Activated T-helper 9 cell treated with anti-CD3 and anti-CD28 coated beads, Interleukin-2, amount 50 U/mL, for 16 hours (primary cell): ENCODE results near the gene KRTAP4-11.
"Not testable (repeated sequence)": the region's sequence is repeated elsewhere in the genome, so short reads cannot be mapped to it uniquely, and the experiment has no call there.

Experiments used
- DNase-seq: peaks from one replicate; pipeline ENCODE4 v3.0.0-alpha.2; 2020; ENCODE audit warnings: low read depth

KRTAP4-11 gene

GRCh38 chr17:41117846-41118386, at the start of gene KRTAP4-11:
KRTAP4-11 (minus strand) TSS chr17:41118373; CDS start chr17:41118315, 58 bp downstream.
- DNase-seq = not testable (repeated sequence)

GRCh38 chr17:41167561-41167960, 49.4 kb upstream of the KRTAP4-11 start:
- no peak for DNase-seq

GRCh38 chr17:41163828-41164227, 45.7 kb upstream of the KRTAP4-11 start:
- no peak for DNase-seq

- DNase-seq = no peak
These were observed 42.5 kb upstream of the KRTAP4-11 start, which contains the start of gene KRTAP4-4 for GRCh38 chr17:41160648-41161047. KRTAP4-4 (minus strand) TSS chr17:41160748; CDS start chr17:41160691, 57 bp downstream.

GRCh38 chr17:41160190-41160589, 42.0 kb upstream of the KRTAP4-11 start:
- not testable (repeated sequence) for DNase-seq

- DNase-seq = no peak
These were observed 35.7 kb upstream of the KRTAP4-11 start for GRCh38 chr17:41153856-41154255.

GRCh38 chr17:41151525-41151924, 33.4 kb upstream of the KRTAP4-11 start:
- DNase-seq = no peak

GRCh38 chr17:41150026-41150425, 31.9 kb upstream of the KRTAP4-11 start:
- no peak for DNase-seq

- no peak for DNase-seq
These were observed 31.4 kb upstream of the KRTAP4-11 start, which contains the start of gene KRTAP4-5 for GRCh38 chr17:41149652-41149985. KRTAP4-5 (minus strand) TSS chr17:41149825; CDS start chr17:41149767, 58 bp downstream.

GRCh38 chr17:41148971-41149651, 30.9 kb upstream of the KRTAP4-11 start:
- DNase-seq = not testable (repeated sequence)

- no peak for DNase-seq
These were observed 29.5 kb upstream of the KRTAP4-11 start for GRCh38 chr17:41147531-41148204.

- DNase-seq = no peak
These were observed 27.1 kb upstream of the KRTAP4-11 start for GRCh38 chr17:41145261-41145660.

- DNase-seq = no peak
These were observed 26.7 kb upstream of the KRTAP4-11 start for GRCh38 chr17:41144846-41145245.

GRCh38 chr17:41141361-41141760, 23.2 kb upstream of the KRTAP4-11 start:
- no peak for DNase-seq

GRCh38 chr17:41140360-41141131, 22.4 kb upstream of the KRTAP4-11 start, which contains the start of gene KRTAP4-6:
KRTAP4-6 (minus strand) TSS chr17:41140544; CDS start chr17:41140487, 57 bp downstream.
- no peak for DNase-seq

- not testable (repeated sequence) for DNase-seq
These were observed 21.7 kb upstream of the KRTAP4-11 start for GRCh38 chr17:41139865-41140264.

GRCh38 chr17:41133880-41134735, 15.9 kb upstream of the KRTAP4-11 start:
- DNase-seq = no peak

- no peak for DNase-seq
These were observed 13.8 kb upstream of the KRTAP4-11 start for GRCh38 chr17:41131979-41132378.

- no peak for DNase-seq
These were observed 9.2 kb upstream of the KRTAP4-11 start for GRCh38 chr17:41127371-41127770.

- DNase-seq = no peak
These were observed 8.2 kb upstream of the KRTAP4-11 start for GRCh38 chr17:41126412-41126811.

- DNase-seq = no peak
These were observed 6.9 kb upstream of the KRTAP4-11 start for GRCh38 chr17:41125064-41125463.
